ENCODE results near the gene BATF2.

Gene BATF2

DNA sequence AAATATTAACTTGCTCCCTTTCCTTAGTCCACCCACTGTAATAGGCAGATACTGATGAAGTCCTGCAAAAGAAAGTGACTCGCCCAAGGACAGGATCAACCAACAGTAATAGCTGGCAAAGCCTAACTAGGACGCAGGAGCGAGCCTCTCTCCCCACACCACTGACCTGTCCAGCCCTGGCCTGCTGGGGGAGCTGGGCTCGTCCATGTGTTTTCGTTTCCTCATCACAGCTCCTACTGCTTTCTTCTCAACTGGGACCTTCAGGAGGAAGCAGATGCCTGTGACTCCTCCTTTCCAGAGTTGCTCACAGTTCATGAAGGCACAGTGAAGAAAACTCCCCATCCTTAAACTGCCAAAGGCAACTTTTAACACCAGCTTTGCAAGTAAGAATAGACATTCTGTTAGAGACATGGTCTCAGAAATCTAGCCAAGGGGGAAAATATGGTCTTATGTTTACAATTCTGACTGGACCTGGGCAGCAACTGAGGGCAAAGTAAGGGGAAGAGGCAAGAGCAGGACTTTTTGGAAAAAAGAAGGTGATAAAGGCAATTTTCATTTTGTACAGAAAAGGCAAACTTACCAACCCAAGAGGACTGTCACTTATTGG, 49.5 kb downstream of the BATF2 start:
- no peak for DNase-seq (ENCODE audit: extremely low spot score)
- ChIA-PET CTCF (no interaction called here), POLR2A (interaction anchor here (1.2 kb wide), 1 partner anchor 23 kb away, joined by 3 read pairs; no protein-coding TSS in a partner anchor)
- TF ChIP-seq SP1 (IDR thresholded peaks at IDR 0.05) = no peak
- TF ChIP-seq FOXK2 (IDR thresholded peaks at IDR 0.05) = no peak
- no peak for TF ChIP-seq ARNT (IDR thresholded peaks at IDR 0.05)
- no peak for TF ChIP-seq ELF4 (IDR thresholded peaks at IDR 0.05)
- no peak for TF ChIP-seq CTBP1 (IDR thresholded peaks at IDR 0.05; ENCODE audit: borderline replicate concordance)
- TF ChIP-seq, protein P1, sequence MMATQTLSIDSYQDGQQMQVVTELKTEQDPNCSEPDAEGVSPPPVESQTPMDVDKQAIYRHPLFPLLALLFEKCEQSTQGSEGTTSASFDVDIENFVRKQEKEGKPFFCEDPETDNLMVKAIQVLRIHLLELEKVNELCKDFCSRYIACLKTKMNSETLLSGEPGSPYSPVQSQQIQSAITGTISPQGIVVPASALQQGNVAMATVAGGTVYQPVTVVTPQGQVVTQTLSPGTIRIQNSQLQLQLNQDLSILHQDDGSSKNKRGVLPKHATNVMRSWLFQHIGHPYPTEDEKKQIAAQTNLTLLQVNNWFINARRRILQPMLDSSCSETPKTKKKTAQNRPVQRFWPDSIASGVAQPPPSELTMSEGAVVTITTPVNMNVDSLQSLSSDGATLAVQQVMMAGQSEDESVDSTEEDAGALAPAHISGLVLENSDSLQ (IDR thresholded peaks at IDR 0.05) = no peak
- TF ChIP-seq L3MBTL2 (conservative IDR thresholded peaks at IDR 0.05) = no peak
- TF ChIP-seq HDGF (IDR thresholded peaks at IDR 0.05; ENCODE audit: borderline replicate concordance) = no peak
- TF ChIP-seq NFRKB (IDR thresholded peaks at IDR 0.05) = no peak

Data from HEK293T (cell line).